MM.1S (cell line): ENCODE results near the gene NKAPL.
"Not testable (repeated sequence)": the region's sequence is repeated elsewhere in the genome, so short reads cannot be mapped to it uniquely, and the experiment has no call there.

Source experiments
- DNase-seq: peaks from one replicate; pipeline ENCODE4 v3.0.0-alpha.2; 2015
- H2AFZ ChIP-seq: fragments of 300-600 bp; sonication (generic); 2 replicates; pipeline ENCODE4 v1.6.0; 2016; ENCODE audit warnings: antibody characterized with exemption, low read length
- H3F3A ChIP-seq: fragments of 300-600 bp; sonication (generic); 2 replicates; pipeline ENCODE4 v1.6.1; 2016; ENCODE audit warnings: mild to moderate bottlenecking, antibody characterized with exemption, low read length, moderate library complexity, mixed read lengths; ENCODE audit not compliant: insufficient read depth
- H3K27ac ChIP-seq: fragments of 300-600 bp; sonication (generic); 2 replicates; pipeline ENCODE4 v1.5.1; 2016; ENCODE audit warnings: mild to moderate bottlenecking, low read length
- H3K27me3 ChIP-seq: fragments of 300-600 bp; sonication (generic); replicated peaks from 2 replicates; pipeline ENCODE4 v1.6.0; 2016; ENCODE audit warnings: low read length; ENCODE audit not compliant: insufficient read depth
- H3K36me3 ChIP-seq: fragments of 300-600 bp; sonication (generic); replicated peaks from 2 replicates; pipeline ENCODE4 v1.6.1; 2016; ENCODE audit warnings: mild to moderate bottlenecking, low read length, mixed read lengths; ENCODE audit not compliant: insufficient read depth
- H3K4me1 ChIP-seq: fragments of 300-600 bp; sonication (generic); 2 replicates; pipeline ENCODE4 v1.6.1; 2016; ENCODE audit warnings: low read length, mixed read lengths
- H3K4me2 ChIP-seq: fragments of 300-600 bp; sonication (generic); 2 replicates; pipeline ENCODE4 v1.6.0; 2016; ENCODE audit warnings: low read depth, low read length
- H3K4me3 ChIP-seq: fragments of 300-600 bp; sonication (generic); 2 replicates; pipeline ENCODE4 v1.5.1; 2016; ENCODE audit warnings: low read length, mixed read lengths
- H3K79me2 ChIP-seq: fragments of 300-600 bp; sonication (generic); 2 replicates; pipeline ENCODE4 v1.6.1; 2016; ENCODE audit warnings: mixed run types, low read length, mixed read lengths
- H3K9ac ChIP-seq: fragments of 300-600 bp; sonication (generic); 2 replicates; pipeline ENCODE4 v1.6.1; 2016; ENCODE audit warnings: low read length, mixed read lengths
- H3K9me2 ChIP-seq: fragments of 300-600 bp; sonication (generic); replicated peaks from 2 replicates; pipeline ENCODE4 v1.6.1; 2016; ENCODE audit warnings: mild to moderate bottlenecking, low read length, mixed read lengths; ENCODE audit not compliant: insufficient read depth
- H3K9me3 ChIP-seq: fragments of 300-600 bp; sonication (generic); replicated peaks from 2 replicates; pipeline ENCODE4 v1.6.1; 2016; ENCODE audit warnings: mild to moderate bottlenecking, low read length, mixed read lengths; ENCODE audit not compliant: insufficient read depth
- H4K20me1 ChIP-seq: fragments of 300-600 bp; sonication (generic); 2 replicates; pipeline ENCODE4 v1.6.1; 2016; ENCODE audit warnings: mild to moderate bottlenecking, low read length, moderate library complexity, mixed read lengths; ENCODE audit not compliant: insufficient read depth
- CTCF ChIP-seq: fragments of 300-600 bp; sonication (generic); IDR thresholded peaks from 2 replicates; pipeline ENCODE4 v1.5.1; 2016; ENCODE audit warnings: antibody characterized with exemption, low read length, mixed read lengths
- EZH2 ChIP-seq: fragments of 300-600 bp; sonication (generic); optimal IDR thresholded peaks from 2 replicates; pipeline ENCODE3; 2017; ENCODE audit warnings: low read depth, mild to moderate bottlenecking, antibody characterized with exemption, low read length, mixed read lengths
- EZH2phosphoT487 ChIP-seq: fragments of 300-600 bp; sonication (generic); IDR thresholded peaks from 2 replicates; pipeline ENCODE4 v1.6.1; 2018; ENCODE audit warnings: antibody characterized with exemption, low read length

NKAPL gene

GRCh38 chr6:28296520-28297060 lies 37.5 kb downstream of the NKAPL start:
- H3F3A ChIP-seq = peaks cover 12% of the 10 kb centered on the region
- no peak for DNase-seq
- H3K9ac ChIP-seq = no peak overlapping the region
- H3K4me1 ChIP-seq = peaks cover 29% of the 10 kb centered on the region
- H3K27me3 ChIP-seq = peaks cover 18% of the 10 kb centered on the region; the same call in 1 of the 2 replicates
- no peak overlapping the region for H2AFZ ChIP-seq
- TF ChIP-seq EZH2phosphoT487 = no peak
- TF ChIP-seq CTCF = no peak
- TF ChIP-seq EZH2 = no peak
- no peaks in the 10 kb centered on the region for H3K36me3 ChIP-seq
- no peaks in the 10 kb centered on the region for H3K9me3 ChIP-seq
- no peak overlapping the region for H3K27ac ChIP-seq
- no peaks in the 10 kb centered on the region for H3K79me2 ChIP-seq
- no peak overlapping the region for H3K4me2 ChIP-seq
- H3K9me2 ChIP-seq = no peaks in the 10 kb centered on the region
- no peak overlapping the region for H3K4me3 ChIP-seq
- no peaks in the 10 kb centered on the region for H4K20me1 ChIP-seq

- Histone ChIP-seq H3F3A (peaks cover 7% of the 10 kb centered on the region; the same call in 1 of the 2 replicates), H3K27ac (no peak overlapping the region), H2AFZ (no peak overlapping the region), H3K9me3 (no peaks in the 10 kb centered on the region), H3K4me2 (peak overlapping the region; percentile 48), H3K4me1 (peaks cover 16% of the 10 kb centered on the region), H3K27me3 (no peaks in the 10 kb centered on the region; the same call in 1 of the 2 replicates), H3K36me3 (no peaks in the 10 kb centered on the region), H3K9ac (no peak overlapping the region), H4K20me1 (no peaks in the 10 kb centered on the region), H3K4me3 (0 out of 2 replicates have a peak overlapping the region, but pooled peaks have one; percentile 3), H3K79me2 (no peaks in the 10 kb centered on the region), H3K9me2 (no peaks in the 10 kb centered on the region)
- no peak for TF ChIP-seq EZH2
- no peak for TF ChIP-seq EZH2phosphoT487
- TF ChIP-seq CTCF = no peak
- DNase-seq = peak; percentile 32
These were observed 44.5 kb downstream of the NKAPL start for GRCh38 chr6:28303570-28303969.

GRCh38 chr6:28306363-28306762 lies 47.3 kb downstream of the NKAPL start:
- not testable (repeated sequence) for H3K4me2 ChIP-seq, H3K27ac ChIP-seq, DNase-seq, H3K27me3 ChIP-seq, H3K9ac ChIP-seq, H4K20me1 ChIP-seq, H3K79me2 ChIP-seq, H3K9me3 ChIP-seq, H3F3A ChIP-seq, H2AFZ ChIP-seq, H3K9me2 ChIP-seq, H3K36me3 ChIP-seq, H3K4me3 ChIP-seq
- peaks cover 20% of the 10 kb centered on the region for H3K4me1 ChIP-seq
